Measurements from ENCODE around the gene RAB28.

Gene RAB28

GRCh38 chr4:13504374-13504773, 20.2 kb upstream of the RAB28 start:
- DNase-seq = no peak

- peak in 1 of 2 donors; percentile 0 for DNase-seq
Observed at GRCh38 chr4:13498469-13498868, 14.3 kb upstream of the RAB28 start.

GRCh38 chr4:13496605-13497004, 12.5 kb upstream of the RAB28 start:
- DNase-seq = no peak

DNA sequence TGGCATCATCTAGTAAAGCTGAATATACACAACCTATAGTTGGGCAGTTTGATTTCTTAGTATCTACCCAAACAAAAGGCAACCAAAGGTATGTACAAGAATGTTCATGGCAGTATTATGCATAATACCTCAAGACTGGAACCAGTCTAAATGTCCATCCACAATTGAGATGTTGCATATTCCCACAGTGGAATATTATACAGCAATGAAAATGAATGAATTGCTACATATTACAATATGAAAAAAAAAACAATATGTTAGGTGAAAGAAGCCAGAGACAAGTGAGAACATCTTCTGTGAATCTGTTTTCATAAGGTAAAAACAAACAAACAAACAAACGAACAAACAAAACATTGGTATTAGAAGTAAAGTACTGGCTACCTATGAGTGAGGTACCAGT, 11.6 kb upstream of the RAB28 start:
- DNase-seq = no peak

- no peak for DNase-seq
Observed at GRCh38 chr4:13493793-13494192, 9.7 kb upstream of the RAB28 start.

- no peak for DNase-seq
Observed at GRCh38 chr4:13492747-13493146, 8.6 kb upstream of the RAB28 start.

DNA sequence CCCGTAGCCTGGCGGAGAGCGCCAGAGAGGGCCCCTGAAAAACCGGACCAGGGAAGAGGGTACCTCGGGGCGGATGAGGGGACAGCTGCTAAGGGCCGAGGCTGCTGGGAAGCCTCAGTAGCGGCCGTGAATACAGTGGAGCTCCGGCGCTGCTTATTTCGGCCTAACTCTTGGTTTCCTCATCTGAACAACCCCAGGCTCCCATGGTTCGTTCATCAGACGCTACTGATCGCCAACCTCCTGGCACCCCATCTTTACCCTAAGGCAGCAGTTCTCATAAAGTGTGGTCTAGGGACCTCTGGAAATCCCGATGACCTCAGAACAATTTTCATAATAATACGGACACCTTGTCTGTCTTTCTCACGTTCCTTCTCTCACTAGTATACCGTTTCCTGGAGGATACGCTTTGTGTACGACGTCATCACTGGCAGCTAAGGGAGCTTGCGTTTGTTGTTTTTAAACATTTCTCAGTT, 645 bp upstream of the RAB28 start:
- DNase-seq = no peak

GRCh38 chr4:13483768-13484121, 395 bp downstream of the RAB28 start:
- DNase-seq = peak in 1 of 2 donors; percentile 46

GRCh38 chr4:13483136-13483767, 888 bp downstream of the RAB28 start:
- DNase-seq = no peak

GRCh38 chr4:13481569-13481968, 2.6 kb downstream of the RAB28 start:
- DNase-seq = no peak

GRCh38 chr4:13478707-13479106, 5.4 kb downstream of the RAB28 start:
- no peak for DNase-seq

GRCh38 chr4:13478131-13478530, 6.0 kb downstream of the RAB28 start:
- no peak for DNase-seq

- no peak for DNase-seq
Observed at GRCh38 chr4:13476915-13477314, 7.2 kb downstream of the RAB28 start.

GRCh38 chr4:13476152-13476551, 8.0 kb downstream of the RAB28 start:
- no peak for DNase-seq

DNA sequence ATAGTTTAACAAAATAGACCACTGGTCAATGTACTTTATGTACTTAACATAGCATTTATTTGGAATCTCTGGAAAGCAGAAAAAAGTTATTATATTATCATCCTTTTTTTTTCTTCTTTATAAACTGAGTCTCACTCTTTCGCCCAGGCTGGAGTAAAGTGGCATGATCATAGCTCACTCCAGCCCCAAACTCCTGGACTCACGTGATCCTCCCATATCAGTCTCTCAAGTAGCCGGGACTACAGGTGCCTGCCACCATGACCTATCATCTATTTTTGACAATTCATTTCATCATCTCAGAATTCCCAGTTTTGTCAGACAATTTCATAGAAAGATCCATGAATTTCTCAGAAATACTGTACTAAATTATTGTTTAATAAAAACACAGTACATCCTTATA, 12.7 kb downstream of the RAB28 start:
- DNase-seq = no peak

DNA sequence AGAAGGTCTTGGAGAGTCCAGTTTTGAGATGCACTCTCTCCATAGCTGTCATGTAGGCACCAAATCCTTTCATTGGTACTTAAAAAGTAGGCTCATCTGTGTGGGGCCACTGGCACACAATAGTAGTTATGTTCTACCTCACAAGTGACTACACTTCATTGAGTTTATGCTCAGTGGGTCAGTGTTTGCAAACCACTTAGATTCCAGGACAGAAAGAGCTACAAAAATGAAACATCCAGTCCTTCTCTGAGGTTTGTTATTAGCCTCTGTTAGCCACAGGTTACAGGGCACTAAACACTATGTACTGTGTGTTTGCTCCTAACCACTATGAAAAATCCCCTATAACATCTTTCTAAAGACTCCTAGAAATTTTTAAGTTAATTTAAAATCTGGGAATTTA, 13.8 kb downstream of the RAB28 start:
- no peak for DNase-seq

DNA sequence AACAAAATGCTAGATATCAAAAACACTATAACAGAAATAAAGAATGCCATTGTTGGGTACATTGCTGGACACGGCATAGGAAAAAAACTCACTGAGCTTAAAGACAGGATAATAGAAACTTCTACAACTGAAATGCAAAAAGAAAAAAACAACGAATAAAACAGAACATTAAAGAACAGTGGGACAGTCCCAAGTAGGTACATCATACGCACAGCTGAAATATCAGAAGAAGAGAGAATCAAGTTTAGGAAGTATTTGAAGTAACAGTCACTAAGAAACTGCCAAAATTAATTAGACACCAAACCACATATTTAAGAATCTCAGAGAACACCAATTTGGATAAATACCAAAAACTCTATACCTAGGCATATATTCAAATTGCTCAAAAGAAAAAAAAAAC, 19.2 kb downstream of the RAB28 start:
- no peak for DNase-seq

DNA sequence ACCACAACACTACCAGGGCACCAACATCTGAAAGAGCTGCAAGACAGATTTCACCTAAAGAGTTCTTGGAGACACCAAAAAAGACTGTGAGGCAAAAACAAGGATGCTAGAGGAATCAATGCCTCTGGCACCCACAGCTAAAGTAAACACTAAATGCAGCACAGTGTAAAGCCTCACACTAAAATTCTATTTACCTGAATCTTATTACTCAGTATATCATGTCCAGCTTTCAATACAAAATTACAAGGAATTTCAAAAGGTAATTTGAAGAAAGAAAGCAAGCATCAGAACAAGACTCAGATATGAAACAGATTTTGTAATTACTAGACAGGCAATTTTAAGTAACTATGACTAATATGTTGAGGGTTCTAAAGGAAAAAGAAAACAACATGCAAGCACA, 19.6 kb downstream of the RAB28 start:
- DNase-seq = no peak

DNA sequence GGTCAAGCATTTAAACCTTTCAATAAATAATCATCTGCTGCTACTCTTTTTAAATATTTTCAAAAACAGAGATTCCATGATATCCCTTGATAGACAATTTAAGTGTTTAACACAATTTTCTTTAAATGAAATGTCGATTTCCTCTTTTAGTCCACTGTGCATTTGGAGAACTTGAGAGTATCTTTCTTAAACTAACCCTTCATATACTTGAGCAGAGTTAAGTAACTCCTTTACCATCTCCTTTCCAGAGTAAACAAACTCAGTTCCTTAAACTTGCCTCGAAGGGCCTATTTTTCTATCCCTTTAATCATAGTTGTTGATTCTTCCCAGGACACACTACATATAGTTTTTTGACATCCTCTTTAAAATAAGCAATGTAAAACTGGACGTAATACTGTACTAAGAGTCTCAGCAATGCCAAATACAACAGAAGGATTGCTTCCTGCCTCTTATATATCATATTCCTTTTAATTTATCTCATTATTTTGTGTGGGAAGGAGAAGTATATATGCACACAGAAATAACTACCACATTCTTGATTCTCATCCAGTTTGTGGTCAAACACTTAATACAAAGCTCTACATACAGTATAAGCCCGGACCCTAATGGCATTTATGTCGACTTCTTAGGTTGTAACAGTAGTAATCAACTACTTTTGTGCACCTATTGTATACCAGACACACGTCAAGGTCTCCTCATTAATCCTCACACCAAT, 22.8 kb downstream of the RAB28 start:
- DNase-seq = no peak

GRCh38 chr4:13455411-13455810, 28.7 kb downstream of the RAB28 start:
- DNase-seq = no peak

DNA sequence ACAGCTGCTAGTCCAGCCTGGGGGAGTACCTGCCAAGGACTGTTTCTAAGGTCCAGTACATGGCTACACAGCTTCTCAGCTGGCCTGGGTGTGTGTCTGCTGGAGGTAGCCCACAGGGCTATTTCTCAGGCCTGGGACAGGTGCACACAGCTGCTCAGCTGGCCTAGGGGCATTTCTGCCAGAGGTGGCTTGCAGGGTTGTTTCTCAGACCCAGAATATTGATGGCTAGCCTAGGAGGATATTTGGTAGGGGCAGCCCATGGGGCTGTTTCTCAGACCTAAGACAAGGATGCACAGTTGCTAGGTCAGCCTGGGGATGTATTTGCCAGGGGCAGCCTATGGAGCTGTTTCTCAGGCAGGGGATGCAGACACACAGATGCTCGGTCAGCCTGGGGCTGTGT, 29.4 kb downstream of the RAB28 start:
- DNase-seq = no peak

DNA sequence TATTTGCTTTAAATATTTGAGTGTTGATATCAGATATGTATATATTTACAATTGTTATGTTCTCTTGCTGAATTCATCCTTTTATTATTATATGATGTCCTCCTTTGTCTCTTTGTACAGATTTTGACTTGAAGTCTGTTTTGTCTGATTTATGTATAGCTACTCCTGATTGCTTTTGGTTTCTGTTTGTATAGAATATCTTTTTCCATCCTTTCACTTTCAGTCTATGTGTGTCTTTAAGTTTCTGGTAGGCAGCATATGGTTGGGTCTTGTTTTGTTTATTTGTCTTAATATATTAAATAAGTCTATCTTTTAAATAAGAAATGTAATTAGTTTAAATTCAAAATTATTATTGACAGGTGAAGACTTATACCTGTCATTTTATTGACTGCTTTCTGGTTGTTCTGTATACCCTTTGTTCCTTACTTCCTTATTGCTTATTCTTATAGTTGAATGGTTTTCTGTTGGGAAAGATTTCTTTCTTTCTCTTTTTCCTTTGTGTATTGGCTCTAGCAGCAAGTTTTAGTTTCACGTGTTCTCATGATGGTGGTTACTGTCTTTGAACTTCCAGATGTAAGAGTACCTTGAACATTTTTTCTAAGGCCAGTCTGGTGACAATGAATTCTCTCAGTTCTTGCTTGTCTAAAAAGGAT, 31.1 kb downstream of the RAB28 start:
- peak in 1 of 2 donors; percentile 2 for DNase-seq

DNA sequence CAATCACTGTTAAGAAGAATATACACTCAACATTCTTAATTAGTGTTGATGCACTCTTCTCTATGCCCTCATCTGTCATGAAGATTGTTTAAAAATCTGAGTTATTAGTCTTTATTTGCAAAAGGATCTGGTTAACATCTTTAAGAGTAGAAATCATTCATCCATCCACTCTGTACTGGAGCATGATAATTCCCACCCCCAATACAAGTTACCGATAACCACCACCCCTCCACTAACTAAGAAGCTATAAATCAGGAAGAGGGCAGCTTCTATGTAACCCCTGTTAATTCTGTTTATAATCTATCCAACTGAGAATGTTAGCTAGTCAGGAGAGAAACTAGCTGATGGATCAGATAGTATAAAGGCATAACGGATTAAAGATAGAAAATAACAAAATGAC, 34.5 kb downstream of the RAB28 start:
- no peak for DNase-seq
